ENCODE data around the gene KLHL29. TPM values are rescaled to one million over a fixed set of nuclear protein-coding genes. Genes with fewer than 3 reads are reported as not detected.

The KLHL29 gene
- total RNA-seq, 2 donors from 2014 or later = 2.0 to 4.2 TPM

- no peaks in the 10 kb centered on the region for H3K27me3 ChIP-seq
- no peak overlapping the region for H3K4me3 ChIP-seq
- H3K36me3 ChIP-seq = no peaks in the 10 kb centered on the region
- DNase-seq (ENCODE audit: low spot score) = no peak
- no peak for TF ChIP-seq CTCF (IDR thresholded peaks at IDR 0.05)
- no peaks in the 10 kb centered on the region for H3K4me1 ChIP-seq
- no peaks in the 10 kb centered on the region for H3K9me3 ChIP-seq
- H3K27ac ChIP-seq = no peak overlapping the region
Observed at GRCh38 chr2:23420091-23420839, 35.3 kb downstream of the KLHL29 start.

DNA sequence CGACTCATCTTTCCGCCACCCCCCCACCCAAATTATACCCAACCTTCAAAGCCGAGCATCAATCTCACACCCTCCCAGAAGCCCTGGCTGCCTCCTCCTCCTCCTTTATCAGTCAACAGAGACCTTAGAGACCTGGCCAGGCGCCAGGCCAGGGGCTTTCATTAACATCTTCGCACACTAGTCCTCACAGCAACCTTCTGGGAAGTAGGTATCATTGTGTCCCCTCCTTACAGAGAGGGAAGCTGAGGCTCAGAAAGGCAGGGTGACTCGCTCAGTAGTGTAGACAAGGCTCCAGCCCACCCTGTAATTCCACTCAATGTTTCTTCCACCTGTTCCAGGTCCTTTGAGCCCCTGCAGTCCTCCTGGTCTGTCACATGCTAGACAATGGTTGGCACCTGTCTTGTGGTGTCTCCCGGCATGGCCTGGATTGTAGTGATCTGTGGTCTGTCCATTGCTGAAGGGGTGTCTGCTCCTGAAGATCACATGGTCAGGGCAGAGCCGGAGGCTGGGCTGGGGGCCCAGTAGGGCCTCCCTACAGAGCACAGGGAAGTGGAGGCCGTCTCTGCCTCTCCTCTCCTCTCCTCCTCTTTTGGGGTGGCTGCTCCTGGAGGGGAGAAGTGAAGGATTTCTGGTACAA lies 36.0 kb downstream of the KLHL29 start:
- no peak for TF ChIP-seq CTCF (IDR thresholded peaks at IDR 0.05)
- no peak overlapping the region for H3K27ac ChIP-seq
- no peak for DNase-seq (ENCODE audit: low spot score)

GRCh38 chr2:23422089-23423061 lies 37.4 kb downstream of the KLHL29 start:
- Histone ChIP-seq H3K36me3 (no peaks in the 10 kb centered on the region), H3K27me3 (no peaks in the 10 kb centered on the region), H3K4me3 (no peak overlapping the region), H3K4me1 (peaks cover 0 to 11% of the 10 kb centered on the region in 2 donors), H3K27ac (no peak overlapping the region), H3K9me3 (no peaks in the 10 kb centered on the region)
- peak; percentile 28 for DNase-seq (ENCODE audit: low spot score)
- no peak for TF ChIP-seq CTCF (IDR thresholded peaks at IDR 0.05)

More for the DNA sequence above, 36.0 kb downstream of the KLHL29 start:
- Histone ChIP-seq H3K9me3 (no peaks in the 10 kb centered on the region), H3K4me1 (peaks cover 0 to 7% of the 10 kb centered on the region in 2 donors), H3K4me3 (no peak overlapping the region), H3K36me3 (no peaks in the 10 kb centered on the region), H3K27me3 (no peaks in the 10 kb centered on the region)

- DNase-seq (ENCODE audit: low spot score) = peak; percentile 42
- no peaks in the 10 kb centered on the region for H3K9me3 ChIP-seq
- H3K27me3 ChIP-seq = no peaks in the 10 kb centered on the region
- H3K4me1 ChIP-seq = peaks cover 0 to 11% of the 10 kb centered on the region in 2 donors
- no peak overlapping the region for H3K4me3 ChIP-seq
- no peak for TF ChIP-seq CTCF (IDR thresholded peaks at IDR 0.05)
- no peaks in the 10 kb centered on the region for H3K36me3 ChIP-seq
- H3K27ac ChIP-seq = no peak overlapping the region
Observed at GRCh38 chr2:23423062-23423872, 38.3 kb downstream of the KLHL29 start.
